ENCODE data around the gene ATG4B.
"Not testable (repeated sequence)": the region's sequence is repeated elsewhere in the genome, so short reads cannot be mapped to it uniquely, and the experiment has no call there.

ATG4B gene

DNA sequence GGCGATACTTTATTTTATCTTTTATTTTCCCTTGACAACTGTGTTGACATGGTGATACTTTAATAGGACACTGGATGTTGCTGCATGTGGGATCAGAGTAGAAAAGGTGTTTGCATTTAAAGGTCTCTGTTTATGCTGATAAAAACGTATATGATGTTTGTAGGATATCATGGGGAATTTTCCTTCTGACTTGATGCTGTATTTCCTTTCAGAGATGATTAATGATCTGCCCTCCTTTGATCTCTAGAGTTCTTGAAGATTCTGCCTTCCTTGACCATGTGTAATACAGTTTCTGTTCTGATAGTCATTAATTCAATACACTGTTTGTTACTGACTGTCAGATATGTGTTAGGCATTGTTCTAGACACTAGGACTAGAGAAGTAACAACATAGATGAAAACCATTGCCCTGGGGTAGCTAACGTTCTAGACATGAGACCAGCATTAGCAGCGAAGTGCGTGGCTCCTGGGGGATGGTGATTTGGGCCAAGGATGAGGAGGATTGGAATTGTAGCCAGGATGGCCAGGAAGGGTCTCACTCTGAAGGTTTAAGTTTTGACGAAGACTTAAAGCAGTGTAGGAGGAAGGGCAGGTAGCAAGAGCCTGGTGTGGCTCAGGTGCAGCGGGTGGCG is 2.8 kb downstream of the ATG4B start:
- no peak for DNase-seq (ENCODE audit: low spot score)

DNA sequence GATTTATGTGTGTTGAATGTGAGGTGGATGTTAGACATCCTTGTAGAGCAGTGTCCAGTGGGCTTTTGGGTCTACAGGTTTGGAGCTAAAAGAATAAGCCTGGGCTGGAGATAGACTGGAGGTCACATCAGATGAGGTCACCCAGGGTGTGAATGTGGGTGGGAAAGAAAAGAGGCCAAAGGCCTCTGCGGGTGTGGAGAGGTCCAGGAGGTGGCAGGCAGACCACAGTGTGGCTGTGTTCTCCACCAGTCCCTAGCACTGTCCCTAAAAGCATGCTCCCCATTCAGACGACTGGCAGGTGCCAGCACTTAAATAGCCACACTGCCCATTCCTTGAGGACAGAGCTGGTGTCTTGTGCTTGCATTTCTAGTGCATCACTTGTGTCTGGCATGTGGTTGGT is 4.1 kb downstream of the ATG4B start:
- peak; percentile 4 for DNase-seq (ENCODE audit: low spot score)

DNA sequence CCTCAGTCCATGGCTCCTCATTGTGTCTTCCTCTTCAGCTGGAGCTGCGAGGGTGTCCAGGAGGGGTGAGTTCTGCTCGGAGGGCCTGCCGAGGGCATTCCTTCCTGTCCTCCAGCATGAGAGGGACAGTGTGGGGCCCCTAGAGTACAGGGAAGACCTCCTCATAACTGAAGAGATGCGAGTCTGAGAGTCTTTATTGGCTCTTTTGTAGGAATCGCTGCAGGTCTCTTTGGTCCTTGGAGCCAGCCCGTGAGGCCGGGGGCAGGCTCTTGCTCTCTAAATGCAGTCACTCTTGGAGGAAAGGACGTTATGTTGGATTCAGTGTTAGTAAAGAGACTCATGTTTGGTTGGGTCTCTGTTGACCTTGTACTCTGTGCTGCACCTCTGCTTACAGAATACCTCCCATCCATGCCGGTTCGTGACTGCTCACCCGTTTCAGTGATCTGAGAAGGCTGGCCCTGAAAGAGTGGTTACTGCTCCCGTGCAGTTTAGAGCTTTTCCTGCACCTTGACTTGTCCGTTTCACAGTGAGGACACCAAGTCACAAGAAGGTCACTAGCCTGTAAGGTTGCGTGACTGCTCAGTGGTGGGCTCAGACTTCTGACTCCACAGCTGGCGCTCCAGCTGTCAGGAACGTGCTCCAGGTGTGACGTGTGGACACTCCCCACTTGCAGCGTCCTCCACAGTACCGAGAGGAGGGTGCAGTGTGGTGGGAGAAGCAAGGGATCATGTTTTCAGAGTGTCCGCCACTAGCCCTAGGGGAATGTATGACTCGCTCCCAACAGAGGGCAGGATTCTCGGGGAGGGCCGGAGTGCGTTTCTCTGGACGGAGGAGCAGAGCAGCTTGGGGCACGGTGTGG is 7.8 kb downstream of the ATG4B start:
- no peak for DNase-seq (ENCODE audit: low spot score)

DNA sequence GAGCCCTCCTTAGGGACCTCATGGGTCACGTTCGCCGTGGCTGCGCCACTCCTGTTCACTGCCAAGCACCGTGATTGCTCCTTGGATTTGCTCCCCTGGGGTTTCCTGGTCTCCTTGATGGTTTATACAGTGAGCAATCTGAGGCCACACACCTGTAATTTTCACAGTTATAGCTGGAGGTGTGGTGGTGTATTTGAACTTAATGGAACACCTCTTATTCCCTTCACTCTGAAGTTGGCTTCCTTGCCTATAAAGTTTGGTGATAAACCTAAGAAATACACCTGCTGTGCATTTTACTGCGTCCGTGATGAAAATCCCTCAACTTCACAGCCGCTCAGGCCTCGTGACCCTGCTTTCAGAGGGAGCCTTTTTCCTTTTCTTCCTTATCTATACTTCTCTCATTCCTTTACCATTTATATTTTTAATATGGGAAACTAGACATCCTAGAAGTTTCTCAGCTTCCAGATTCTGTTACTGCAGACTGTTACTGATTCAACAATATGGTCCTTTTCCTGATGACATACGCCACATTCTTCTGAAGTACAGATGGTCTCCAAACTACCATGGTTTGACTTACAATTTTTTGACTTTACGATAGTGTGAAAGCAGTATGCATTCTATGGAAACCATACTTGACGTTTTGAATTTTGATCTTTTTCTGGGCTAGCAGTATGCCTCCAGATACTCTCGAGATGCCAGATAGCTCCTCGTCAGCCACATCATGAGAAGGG is 8.6 kb downstream of the ATG4B start:
- DNase-seq (ENCODE audit: low spot score) = no peak

DNA sequence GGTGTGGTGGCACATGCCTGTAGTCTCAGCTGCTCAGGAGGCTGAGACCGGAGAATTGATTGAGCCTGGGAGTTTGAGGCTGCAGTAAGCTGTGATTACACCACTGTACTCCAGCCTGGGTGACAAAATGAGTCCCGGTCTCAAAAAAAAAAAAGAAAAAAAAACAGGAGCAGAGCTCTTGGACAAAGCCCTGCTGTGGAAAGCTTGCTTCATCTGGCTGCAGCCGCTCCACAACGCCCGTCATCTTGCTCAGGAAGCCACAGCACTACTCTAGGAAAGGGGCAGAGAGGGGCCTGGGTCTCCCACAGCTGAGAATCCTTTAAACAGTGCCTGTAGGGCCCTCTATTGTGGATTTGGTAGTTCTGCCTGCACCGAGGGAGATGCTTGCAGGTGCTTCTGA is 11.0 kb downstream of the ATG4B start:
- DNase-seq (ENCODE audit: low spot score) = no peak

DNA sequence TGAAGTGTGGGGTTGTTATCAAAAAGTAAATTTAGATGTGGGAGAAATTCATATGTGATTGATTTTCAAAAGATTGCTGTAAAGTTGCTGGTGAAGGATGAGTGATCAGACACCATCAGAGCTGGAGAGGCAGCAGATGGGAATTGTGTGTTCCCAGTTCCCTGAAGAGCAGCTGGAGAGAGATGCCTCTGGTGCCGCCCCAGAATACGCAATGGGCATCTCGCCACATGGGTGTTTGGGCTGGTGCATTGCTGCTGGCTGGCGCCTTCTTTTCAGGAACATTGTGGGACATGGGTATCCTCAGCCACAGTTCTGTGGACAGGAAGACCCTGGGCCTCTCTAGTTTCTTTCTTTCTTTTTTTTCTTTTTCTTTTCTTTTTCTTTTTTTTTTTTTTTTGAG is 11.9 kb downstream of the ATG4B start:
- no peak for DNase-seq (ENCODE audit: low spot score)

DNA sequence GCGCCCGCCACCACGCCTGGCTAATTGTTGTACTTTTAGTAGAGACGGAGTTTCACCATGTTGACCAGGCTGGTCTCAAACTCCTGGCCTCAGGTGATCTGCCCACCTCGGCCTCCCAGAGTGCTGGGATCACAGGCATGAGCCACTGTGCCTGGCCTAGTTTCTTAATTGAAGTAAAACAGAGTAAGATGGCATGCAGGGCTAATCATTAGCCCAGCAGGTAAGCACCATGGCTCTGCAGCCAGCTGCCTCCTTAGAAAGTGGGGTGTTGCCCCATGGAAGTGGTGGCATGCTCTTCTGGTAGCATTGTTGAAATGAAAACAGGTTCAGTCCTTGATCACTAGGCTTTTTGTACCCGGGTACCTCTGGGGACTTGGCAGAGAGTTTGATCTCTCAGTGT is 12.4 kb downstream of the ATG4B start:
- no peak for DNase-seq (ENCODE audit: low spot score)

DNA sequence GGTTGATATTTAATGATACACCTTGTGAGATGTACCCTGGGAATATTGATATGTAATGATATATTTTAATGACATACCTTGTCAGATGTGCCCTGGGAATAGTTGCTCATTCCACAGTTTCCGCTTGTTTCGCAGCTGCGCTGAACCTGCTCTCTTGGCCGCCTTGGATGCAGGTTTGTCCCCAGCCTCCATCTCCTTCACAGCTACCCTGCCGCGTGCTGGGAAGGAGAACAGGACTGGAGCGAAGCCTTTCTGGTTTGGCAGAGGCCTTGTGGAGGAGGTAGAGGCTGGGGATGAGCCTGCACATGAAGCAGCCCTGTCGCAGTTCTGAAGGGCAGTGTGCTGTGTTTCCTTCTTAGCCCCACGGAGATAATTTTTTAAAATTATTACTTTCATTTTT is 14.6 kb downstream of the ATG4B start:
- DNase-seq (ENCODE audit: low spot score) = no peak

DNA sequence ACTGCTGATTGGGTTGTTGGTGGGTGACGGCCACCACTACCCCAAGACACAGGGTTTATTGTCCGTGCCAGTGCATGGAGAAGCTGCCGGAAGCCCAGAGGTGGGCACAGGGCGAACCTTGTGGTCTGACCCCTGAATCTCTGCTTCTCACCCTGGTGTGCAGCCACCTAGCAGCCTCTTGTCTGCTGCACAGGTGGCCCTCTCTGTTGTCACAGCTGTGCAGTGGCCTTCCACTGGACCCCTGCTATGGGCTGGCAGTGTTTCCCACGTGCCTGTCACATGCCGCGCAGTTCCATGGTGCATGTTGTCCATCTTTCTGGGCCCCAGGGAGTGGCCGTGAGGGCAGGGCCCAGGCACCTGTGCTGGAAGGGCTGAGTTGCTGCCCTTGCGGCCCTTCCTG is 15.2 kb downstream of the ATG4B start:
- no peak for DNase-seq (ENCODE audit: low spot score)

DNA sequence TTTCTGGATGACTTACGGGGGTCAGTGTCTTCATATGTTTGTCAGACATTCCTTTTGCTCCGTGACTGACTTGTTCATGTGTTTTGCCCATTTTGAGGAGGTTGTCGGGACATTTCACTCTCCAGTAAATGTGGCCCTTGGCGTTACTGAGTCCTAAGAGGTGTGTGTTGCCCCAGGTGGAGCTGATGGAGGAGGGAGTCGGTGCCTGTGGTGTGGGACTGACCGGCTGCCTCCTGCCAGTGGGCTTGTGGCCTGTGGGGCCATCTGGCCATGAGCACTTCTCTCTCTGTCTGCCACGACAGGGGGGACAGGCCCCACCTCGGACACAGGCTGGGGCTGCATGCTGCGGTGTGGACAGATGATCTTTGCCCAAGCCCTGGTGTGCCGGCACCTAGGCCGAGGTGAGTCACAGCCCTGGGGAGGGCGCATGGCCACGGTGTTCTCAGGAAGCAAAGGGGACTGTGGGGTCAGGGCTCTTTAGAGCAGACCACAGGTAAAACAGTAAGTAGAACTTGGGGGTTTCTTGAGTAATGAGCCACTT is 15.8 kb downstream of the ATG4B start:
- DNase-seq (ENCODE audit: low spot score) = no peak

DNA sequence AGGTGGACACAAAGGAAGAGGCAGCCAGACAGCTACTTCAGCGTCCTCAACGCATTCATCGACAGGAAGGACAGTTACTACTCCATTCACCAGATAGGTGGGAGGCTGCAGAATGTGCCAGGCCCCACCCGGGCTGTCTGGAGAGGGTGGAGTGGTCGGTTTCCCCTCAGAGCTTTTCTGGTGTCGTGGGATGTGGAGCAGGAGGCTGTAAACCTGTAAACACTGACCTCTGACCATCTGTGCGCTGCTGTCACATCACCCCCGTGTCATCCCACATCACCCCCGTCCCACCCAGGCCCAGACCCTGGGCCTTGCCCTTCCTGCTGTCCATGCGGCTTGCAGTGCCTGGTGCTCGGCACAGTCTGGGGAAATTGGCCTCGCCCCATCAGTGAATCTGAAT is 17.1 kb downstream of the ATG4B start:
- no peak for DNase-seq (ENCODE audit: low spot score)

DNA sequence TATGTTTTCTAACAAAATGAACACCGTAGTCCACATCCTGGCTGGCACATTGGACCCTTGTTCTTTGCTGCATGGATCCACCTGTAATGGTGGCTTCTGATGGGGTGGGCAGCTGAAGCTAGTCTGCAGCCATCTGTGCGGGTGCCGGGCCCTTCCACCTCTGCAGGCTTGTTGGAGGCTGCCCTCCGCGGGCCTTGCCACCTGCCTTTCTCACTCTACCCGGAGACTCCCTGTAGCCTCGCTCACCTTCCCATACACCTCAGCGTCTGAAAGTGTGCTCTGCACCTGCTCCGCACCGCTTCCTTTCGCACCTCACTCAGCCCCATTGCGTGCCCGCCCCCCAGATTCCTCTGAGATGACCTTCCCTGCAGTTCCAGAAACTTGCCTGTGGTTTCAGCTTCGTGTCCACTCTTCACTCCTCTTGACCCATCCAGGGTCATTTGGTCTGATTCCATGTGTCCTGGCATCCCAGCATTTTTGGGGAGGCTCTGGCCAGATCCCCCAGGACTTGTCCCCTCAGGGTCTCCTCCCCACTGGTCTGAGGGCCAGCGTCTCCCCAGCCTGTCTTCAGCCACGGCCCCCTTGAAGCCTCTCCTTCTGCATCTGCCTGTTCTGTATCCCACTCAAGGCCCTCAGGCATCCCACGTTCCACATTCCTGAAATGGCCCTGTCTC is 18.2 kb downstream of the ATG4B start:
- no peak for DNase-seq (ENCODE audit: low spot score)

DNA sequence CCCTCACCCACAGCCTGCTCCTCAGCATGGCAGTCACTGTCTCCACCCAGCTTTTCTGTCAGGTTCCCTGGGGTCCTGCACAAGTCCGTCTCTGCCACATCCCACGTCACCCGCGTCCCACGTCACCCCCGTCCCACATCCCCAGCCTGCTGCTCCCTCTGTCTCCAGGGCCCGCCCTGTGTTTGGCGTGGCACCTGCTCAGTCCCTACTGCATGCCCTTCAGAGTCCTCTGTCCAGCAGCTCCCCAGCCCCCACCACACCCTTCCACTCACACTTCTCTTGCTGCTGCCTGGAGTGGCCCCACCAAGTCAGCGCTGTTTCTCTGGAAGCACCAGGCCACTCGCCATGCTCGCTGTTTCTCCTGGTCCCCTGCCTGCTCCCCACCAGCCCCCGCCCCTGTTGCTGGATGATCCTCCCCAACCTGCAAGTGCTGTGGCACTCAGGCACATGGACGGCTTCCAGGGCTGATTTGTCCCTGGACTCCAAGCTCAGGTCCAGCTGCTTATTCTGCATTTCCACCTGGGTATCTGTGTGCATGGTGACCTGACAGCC is 18.8 kb downstream of the ATG4B start:
- DNase-seq (ENCODE audit: low spot score) = no peak

DNA sequence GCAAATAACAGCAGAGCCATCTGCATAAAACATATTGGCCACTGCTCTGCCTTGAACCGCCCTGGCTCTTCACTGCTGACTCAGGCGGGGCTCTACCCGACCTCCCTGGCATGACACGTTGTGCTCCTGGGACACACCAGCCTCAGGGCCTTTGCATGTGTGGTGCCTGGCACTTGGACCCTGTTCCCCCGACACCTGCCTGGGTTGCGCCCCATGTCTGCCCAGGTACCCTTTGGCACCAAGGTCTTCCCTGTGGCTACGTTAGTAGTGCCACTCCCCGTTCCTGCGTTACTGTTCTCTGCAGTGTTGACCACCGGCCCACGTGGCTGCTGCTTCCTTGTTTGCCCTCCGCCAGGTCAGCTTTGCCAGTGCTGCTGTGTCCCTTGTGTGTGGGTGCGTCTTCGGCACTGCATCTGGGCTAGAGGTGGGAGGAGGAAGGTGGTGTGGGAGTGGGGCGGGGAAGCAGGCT is 20.3 kb downstream of the ATG4B start:
- no peak for DNase-seq (ENCODE audit: low spot score)

DNA sequence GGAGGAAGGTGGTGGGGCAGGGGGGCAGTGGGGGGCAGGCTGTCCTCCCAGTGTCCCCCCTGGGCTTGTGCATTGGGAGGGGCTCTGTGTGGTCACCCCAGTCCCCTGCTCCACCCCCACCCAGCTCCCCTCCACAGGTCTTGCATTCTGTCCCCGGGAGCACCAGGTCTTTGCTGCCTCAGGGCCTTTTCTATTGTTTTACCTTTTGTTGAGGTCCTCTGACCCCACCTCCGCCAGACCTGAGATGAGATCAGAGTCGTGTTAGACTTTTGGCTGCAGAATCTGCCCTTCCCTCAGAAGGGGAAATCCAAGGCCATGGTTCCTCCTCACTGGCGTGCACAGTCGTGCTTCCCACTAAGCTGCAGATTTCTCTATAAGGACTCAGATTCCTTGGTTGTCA is 20.8 kb downstream of the ATG4B start:
- no peak for DNase-seq (ENCODE audit: low spot score)

DNA sequence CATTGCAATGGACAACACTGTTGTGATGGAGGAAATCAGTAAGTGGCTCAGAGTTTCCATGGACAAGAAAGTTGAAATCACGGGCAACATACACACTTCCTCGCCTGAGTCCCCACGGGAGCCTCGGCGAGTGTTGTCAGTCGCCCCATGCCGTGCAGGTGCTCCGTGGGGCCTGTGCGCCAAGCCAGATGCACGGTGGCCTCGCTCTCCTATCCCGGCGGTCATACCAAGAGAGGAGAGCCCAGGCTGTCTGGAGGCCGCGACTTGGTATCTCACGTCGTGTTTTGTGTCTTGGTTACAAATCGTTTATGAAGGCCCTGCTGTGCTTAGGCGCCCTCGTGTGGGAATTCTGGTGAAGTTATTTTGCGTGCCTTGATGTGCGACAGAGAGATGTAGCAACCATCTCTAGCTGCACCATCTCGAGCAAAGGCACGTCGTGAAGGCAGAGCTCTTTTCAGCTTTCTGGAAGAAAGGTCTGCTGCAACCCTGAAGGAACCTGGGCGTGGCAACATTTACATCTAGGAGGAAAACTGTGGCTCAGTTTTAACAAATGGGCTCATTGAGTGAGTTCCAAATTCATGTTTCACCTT is 21.8 kb downstream of the ATG4B start:
- DNase-seq (ENCODE audit: low spot score) = peak; percentile 28

DNA sequence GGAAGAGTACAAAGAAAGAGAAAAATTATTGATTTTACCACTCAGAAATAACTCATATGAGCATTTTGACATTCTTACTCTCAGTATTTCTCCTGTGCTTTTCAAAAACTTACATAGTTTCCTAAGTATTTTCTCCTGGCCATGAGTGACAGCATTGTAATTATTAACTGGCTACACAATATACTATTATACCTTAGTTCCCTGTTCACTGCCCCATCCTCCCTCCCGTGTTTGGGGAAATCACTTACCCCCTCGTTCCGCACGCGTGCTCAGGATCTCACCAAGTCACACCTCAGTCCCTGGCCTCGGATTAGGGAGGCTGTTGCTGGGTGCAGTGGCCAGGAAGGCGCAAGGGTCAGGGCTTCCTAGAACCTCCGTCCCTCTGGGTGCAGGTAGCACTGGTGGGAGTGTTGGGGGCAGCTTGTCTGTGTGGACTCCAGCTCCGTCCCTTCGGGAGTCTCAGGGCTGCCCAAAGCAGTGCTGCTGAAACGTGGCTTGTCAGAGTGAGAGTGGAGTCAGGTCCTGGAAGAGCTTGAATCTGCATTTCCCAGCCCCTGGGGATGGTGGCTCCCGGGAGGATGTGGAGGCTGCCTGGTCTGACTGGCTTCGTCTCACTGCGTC is 23.2 kb downstream of the ATG4B start:
- DNase-seq (ENCODE audit: low spot score) = no peak

DNA sequence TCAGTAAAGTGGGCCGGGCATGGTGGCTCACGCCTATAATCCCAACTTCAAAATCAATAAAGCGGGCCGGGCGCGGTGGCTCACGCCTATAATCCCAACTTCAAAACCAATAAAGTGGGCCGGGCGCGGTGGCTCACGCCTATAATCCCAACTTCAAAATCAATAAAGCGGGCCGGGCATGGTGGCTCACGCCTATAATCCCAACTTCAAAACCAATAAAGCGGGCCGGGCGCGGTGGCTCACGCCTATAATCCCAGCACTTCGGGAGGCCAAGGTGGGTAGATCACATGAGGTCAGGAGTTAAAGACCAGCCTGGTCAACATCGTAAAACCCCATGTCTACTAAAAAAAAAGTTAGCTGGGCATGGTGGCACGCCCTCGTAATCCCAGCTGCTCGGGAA is 25.2 kb downstream of the ATG4B start:
- not testable (repeated sequence) for DNase-seq (ENCODE audit: low spot score)

DNA sequence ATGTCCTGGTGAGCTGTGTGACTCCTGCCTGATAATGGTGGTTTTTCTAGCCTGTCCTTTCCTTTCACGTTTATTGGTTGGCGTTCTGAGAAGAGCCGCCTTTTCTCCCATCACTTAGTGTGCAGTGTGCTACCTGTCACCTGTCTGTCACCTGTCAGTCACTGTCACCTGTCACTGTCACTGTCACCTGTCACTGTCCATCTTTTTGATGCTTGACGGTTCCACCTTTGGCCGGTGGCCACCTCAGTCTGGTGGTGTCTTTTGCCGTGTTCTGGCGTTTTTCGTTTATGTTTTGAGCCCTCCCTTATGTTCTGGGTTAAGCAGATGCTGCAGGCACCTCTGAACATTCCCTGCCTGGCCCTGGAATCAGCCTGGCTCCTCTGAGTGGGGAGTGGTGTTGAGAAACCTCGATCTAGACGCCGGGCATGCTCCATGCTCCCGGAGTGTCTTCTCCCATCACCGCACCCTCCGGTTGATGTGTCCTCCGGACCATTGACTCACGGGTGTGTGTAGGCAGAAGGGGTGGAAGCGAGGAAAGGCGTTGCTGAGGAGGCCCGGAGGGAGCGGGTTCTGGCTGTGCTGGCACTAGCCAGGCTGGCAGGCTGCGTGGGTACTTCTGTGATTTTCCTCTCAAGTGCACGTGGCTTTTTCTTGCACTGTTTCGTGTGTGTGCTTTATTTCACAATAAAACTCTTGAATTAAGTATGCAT is 28.4 kb downstream of the ATG4B start:
- no peak for DNase-seq (ENCODE audit: low spot score)

All from SW480 (cell line).